Ammon's horn (tissue), 1 donor: Measurements from ENCODE around the gene GLT8D2.

ENCODE experiments used
- DNase-seq: peaks from one replicate; pipeline ENCODE4 v3.0.0-alpha.2; 2016; ENCODE audit warnings: low spot score

The GLT8D2 gene

GRCh38 chr12:104049903-104050356, at the start of gene GLT8D2:
GLT8D2 (minus strand) TSS chr12:104050187; CDS start chr12:104019648, 30,539 bp downstream.
- DNase-seq, result no peak

GRCh38 chr12:104097954-104098353, 48.0 kb upstream of the GLT8D2 start:
- no peak for DNase-seq

- no peak for DNase-seq
Observed at GRCh38 chr12:104095289-104095688, 45.3 kb upstream of the GLT8D2 start.

GRCh38 chr12:104094284-104094683, 44.3 kb upstream of the GLT8D2 start:
- DNase-seq, result no peak

GRCh38 chr12:104091136-104091535, 41.1 kb upstream of the GLT8D2 start:
- DNase-seq, result no peak

- no peak for DNase-seq
Observed at GRCh38 chr12:104090685-104091084, 40.7 kb upstream of the GLT8D2 start.

GRCh38 chr12:104083769-104084475, 33.9 kb upstream of the GLT8D2 start:
- DNase-seq, result no peak

- DNase-seq, result no peak
Observed at GRCh38 chr12:104080764-104081163, 30.8 kb upstream of the GLT8D2 start.

GRCh38 chr12:104079024-104079423, 29.0 kb upstream of the GLT8D2 start:
- no peak for DNase-seq

GRCh38 chr12:104073699-104074098, 23.7 kb upstream of the GLT8D2 start:
- no peak for DNase-seq

GRCh38 chr12:104072099-104072498, 22.1 kb upstream of the GLT8D2 start:
- no peak for DNase-seq

- peak; percentile 21 for DNase-seq
Observed at GRCh38 chr12:104064842-104065427, 14.9 kb upstream of the GLT8D2 start.

- DNase-seq, result peak; percentile 91
Observed at GRCh38 chr12:104064031-104064841, 14.2 kb upstream of the GLT8D2 start, which contains the start of gene HCFC2. HCFC2 (plus strand) TSS chr12:104064531; CDS start chr12:104064561, 30 bp downstream.

GRCh38 chr12:104063712-104064030, 13.7 kb upstream of the GLT8D2 start:
- DNase-seq, result no peak

GRCh38 chr12:104060791-104061190, 10.8 kb upstream of the GLT8D2 start:
- DNase-seq, result no peak

GRCh38 chr12:104059963-104060362, 10.0 kb upstream of the GLT8D2 start:
- no peak for DNase-seq

GRCh38 chr12:104058802-104059201, 8.8 kb upstream of the GLT8D2 start:
- DNase-seq, result no peak

- DNase-seq, result no peak
Observed at GRCh38 chr12:104057771-104058197, 7.8 kb upstream of the GLT8D2 start.

GRCh38 chr12:104056419-104056972, 6.5 kb upstream of the GLT8D2 start:
- no peak for DNase-seq

- DNase-seq, result no peak
Observed at GRCh38 chr12:104055686-104056388, 5.8 kb upstream of the GLT8D2 start.

GRCh38 chr12:104054681-104055346, 4.8 kb upstream of the GLT8D2 start:
- no peak for DNase-seq
